ENCODE data around the gene IRF1.
A peak's percentile ranks its signal among the peaks of the same experiment; 100 is the strongest.

IRF1 gene

GRCh38 chr5:132456296-132456986, 34.1 kb downstream of the IRF1 start:
- Histone ChIP-seq H3K27ac (peak overlapping the region in 1 of 2 donors; percentile 35), H3K4me1 (peaks cover 0 to 26% (median 9%) of the 10 kb centered on the region in 4 donors), H3K27me3 (no peaks in the 10 kb centered on the region), H3K36me3 (peaks cover 0 to 10% (median 0%) of the 10 kb centered on the region in 3 donors), H3K9me3 (no peaks in the 10 kb centered on the region), H3K4me3 (no peak overlapping the region)
- peak; percentile 68 to 74 for DNase-seq
- intact Hi-C loops (cut with DNase I; ENCODE audit: low total_unique reads): no loop called here
- no peak for TF ChIP-seq CTCF (IDR thresholded peaks at IDR 0.05)

GRCh38 chr5:132455614-132456115, 34.9 kb downstream of the IRF1 start:
- H3K36me3 ChIP-seq: peaks cover 0 to 10% (median 0%) of the 10 kb centered on the region in 3 donors
- peak overlapping the region; percentile 16 to 35 for H3K27ac ChIP-seq
- H3K9me3 ChIP-seq: no peaks in the 10 kb centered on the region
- peaks cover 0 to 26% (median 9%) of the 10 kb centered on the region in 4 donors for H3K4me1 ChIP-seq
- DNase-seq: peak in 1 of 2 donors; percentile 58
- no peak overlapping the region for H3K4me3 ChIP-seq
- no peak for TF ChIP-seq CTCF (IDR thresholded peaks at IDR 0.05)
- no peaks in the 10 kb centered on the region for H3K27me3 ChIP-seq
- intact Hi-C loops (cut with DNase I; ENCODE audit: low total_unique reads): no loop called here

- Histone ChIP-seq H3K27me3 (no peaks in the 10 kb centered on the region), H3K9me3 (no peaks in the 10 kb centered on the region), H3K4me3 (no peak overlapping the region), H3K36me3 (peaks cover 0 to 10% (median 0%) of the 10 kb centered on the region in 3 donors), H3K27ac (no peak overlapping the region), H3K4me1 (peaks cover 0 to 23% (median 5%) of the 10 kb centered on the region in 4 donors)
- TF ChIP-seq CTCF (IDR thresholded peaks at IDR 0.05): no peak
- intact Hi-C loops (cut with DNase I; ENCODE audit: low total_unique reads): no loop called here
- DNase-seq: no peak
Observed at GRCh38 chr5:132454361-132454760, 36.2 kb downstream of the IRF1 start.

DNA sequence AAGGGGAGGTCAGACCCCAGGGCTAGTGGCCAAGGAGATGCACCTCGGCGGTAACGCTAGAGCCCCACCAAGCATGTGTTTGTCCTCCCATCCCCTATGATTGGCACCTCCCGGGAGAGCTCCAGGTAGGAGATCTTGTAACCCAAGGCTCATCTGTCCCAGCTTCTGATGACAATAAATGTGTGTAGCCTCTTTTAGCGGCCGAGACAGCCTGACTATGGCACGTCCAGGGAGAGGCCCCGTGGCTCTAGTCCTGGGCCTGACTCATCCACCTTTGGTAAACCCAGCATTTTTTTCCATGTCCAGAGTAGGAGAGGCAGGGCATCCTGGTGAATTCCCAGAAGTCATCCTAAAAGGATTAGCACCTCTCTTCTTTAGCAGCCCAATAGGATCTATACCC, 39.2 kb downstream of the IRF1 start:
- no peak for TF ChIP-seq CTCF (IDR thresholded peaks at IDR 0.05)
- intact Hi-C loops (cut with DNase I; ENCODE audit: low total_unique reads): no loop called here

DNA sequence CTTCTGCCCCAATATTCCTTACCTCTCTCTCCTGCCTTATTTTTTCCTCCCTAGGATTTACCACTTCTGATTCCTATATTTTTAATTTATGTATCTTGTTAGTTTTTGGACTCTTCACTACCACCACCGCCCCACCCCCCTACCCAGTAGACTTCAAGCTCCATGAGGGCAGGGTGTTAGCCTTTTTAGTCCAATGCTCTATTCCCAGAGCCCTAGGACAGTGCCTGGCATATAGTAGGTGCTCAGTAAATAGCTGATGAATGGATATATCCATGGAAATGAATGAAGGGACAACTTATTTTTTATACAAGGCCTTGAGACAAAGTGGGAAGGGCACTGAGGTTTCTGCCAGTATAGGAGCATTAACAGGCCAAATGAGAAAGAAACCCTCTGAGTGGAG, 41.5 kb downstream of the IRF1 start:
- H3K27me3 ChIP-seq: no peaks in the 10 kb centered on the region
- TF ChIP-seq CTCF (IDR thresholded peaks at IDR 0.05): no peak
- H3K36me3 ChIP-seq: peaks cover 0 to 7% (median 0%) of the 10 kb centered on the region in 3 donors
- H3K9me3 ChIP-seq: no peaks in the 10 kb centered on the region
- H3K4me1 ChIP-seq: peaks cover 0 to 33% (median 24%) of the 10 kb centered on the region in 4 donors
- H3K4me3 ChIP-seq: no peak overlapping the region
- no peak for DNase-seq
- intact Hi-C loops (cut with DNase I; ENCODE audit: low total_unique reads): no loop called here
- no peak overlapping the region for H3K27ac ChIP-seq

More for the DNA sequence above, 39.2 kb downstream of the IRF1 start:
- no peaks in the 10 kb centered on the region for H3K27me3 ChIP-seq
- peaks cover 0 to 16% (median 10%) of the 10 kb centered on the region in 4 donors for H3K4me1 ChIP-seq
- no peak overlapping the region for H3K27ac ChIP-seq
- peak in 1 of 2 donors; percentile 52 for DNase-seq
- H3K4me3 ChIP-seq: no peak overlapping the region
- H3K36me3 ChIP-seq: peaks cover 0 to 10% (median 0%) of the 10 kb centered on the region in 3 donors
- no peaks in the 10 kb centered on the region for H3K9me3 ChIP-seq

Data from tibial artery (tissue), 4 donors.